Erythroblast (primary cell): ENCODE measurements around the gene EPSTI1.
A peak's percentile ranks its signal among the peaks of the same experiment; 100 is the strongest.
"Not testable (repeated sequence)": the region's sequence is repeated elsewhere in the genome, so short reads cannot be mapped to it uniquely, and the experiment has no call there.

Experiments used
- DNase-seq, 2 experiments: peaks; one replicate each; lab custom pipeline; 2025; lab: John Stamatoyannopoulos, UW
- GATA1 ChIP-seq: IDR thresholded peaks from 2 replicates; pipeline ENCODE4 v1.6.1; 2011; ENCODE audit warnings: low read depth, mild to moderate bottlenecking, control low read depth, low read length, moderate library complexity
- POLR2A ChIP-seq: IDR thresholded peaks from 2 replicates; pipeline ENCODE4 v1.6.1; 2011; ENCODE audit warnings: mild to moderate bottlenecking, low read length

EPSTI1 gene, protein sequence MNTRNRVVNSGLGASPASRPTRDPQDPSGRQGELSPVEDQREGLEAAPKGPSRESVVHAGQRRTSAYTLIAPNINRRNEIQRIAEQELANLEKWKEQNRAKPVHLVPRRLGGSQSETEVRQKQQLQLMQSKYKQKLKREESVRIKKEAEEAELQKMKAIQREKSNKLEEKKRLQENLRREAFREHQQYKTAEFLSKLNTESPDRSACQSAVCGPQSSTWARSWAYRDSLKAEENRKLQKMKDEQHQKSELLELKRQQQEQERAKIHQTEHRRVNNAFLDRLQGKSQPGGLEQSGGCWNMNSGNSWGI

DNA sequence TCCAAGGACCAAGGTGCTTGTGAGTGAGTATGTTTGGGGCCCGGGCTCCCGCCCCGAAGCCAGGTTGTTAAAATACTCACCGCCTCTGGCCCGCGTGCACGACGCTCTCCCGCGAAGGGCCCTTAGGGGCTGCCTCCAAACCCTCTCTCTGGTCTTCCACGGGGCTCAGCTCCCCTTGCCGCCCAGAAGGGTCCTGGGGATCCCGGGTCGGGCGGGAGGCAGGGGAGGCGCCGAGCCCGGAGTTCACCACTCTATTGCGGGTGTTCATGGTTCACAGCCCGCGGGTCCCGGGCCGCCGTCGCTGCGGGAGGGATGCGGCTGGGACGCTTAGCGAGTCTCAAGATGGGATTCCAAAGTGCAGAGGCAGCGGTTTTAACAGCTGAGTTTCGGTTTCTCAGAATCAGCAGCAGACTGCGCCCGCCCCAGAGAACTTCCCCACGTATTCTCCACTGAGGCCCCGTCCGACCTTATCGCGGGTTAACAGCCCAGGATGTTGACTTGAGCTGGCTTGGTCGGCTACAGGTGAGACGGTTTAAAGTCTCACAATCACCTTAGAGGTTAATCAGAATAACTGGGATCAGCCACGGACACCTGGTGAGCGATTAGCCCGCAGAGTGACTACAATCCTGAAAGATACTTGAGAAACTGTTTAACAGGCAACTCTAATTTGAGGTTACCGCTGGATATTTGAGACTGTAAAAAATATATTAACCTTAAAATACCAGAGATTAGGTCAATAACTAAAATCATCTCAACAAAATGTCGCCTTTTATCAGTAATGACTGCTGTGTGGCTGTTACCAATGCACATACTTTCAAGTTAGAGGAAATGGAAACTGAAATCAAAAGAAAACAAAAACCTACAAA, at the start of gene EPSTI1:
Gene EPSTI1 (minus strand): TSS at position 344 of the 866 bp plus-strand sequence. CDS start 76 bp downstream, at position 268.
- peak; percentile 79 to 80 for DNase-seq

GRCh38 chr13:43041369-43041921, 49.4 kb upstream of the EPSTI1 start:
- no peak for DNase-seq
- no peak for TF ChIP-seq POLR2A
- no peak for TF ChIP-seq GATA1

More for the DNA sequence above, at the start of gene EPSTI1:
- TF ChIP-seq POLR2A (peak; percentile 41), GATA1 (no peak)

GRCh38 chr13:43040581-43041368, 48.7 kb upstream of the EPSTI1 start:
- not testable (repeated sequence) for DNase-seq

DNA sequence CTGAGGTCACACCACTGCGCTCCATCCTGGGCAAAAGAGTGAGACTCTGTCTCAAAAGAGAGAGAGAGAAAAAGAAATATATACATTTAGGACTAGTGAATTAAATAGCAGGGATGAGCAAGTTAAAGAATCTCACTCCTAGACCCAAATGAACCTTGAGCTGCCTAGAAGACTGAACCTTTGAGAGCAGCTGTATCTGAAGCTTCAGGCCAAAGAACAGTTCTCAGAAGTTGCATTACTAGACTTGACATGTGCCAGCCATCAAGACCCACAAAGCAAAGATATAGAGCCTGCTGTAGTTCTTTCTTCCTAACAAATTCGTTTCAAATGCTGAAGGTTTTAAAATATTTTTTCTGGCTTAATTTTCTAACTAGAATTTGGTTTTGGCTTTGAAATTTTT, 47.9 kb upstream of the EPSTI1 start:
- TF ChIP-seq POLR2A (no peak), GATA1 (no peak)
- DNase-seq: no peak

DNA sequence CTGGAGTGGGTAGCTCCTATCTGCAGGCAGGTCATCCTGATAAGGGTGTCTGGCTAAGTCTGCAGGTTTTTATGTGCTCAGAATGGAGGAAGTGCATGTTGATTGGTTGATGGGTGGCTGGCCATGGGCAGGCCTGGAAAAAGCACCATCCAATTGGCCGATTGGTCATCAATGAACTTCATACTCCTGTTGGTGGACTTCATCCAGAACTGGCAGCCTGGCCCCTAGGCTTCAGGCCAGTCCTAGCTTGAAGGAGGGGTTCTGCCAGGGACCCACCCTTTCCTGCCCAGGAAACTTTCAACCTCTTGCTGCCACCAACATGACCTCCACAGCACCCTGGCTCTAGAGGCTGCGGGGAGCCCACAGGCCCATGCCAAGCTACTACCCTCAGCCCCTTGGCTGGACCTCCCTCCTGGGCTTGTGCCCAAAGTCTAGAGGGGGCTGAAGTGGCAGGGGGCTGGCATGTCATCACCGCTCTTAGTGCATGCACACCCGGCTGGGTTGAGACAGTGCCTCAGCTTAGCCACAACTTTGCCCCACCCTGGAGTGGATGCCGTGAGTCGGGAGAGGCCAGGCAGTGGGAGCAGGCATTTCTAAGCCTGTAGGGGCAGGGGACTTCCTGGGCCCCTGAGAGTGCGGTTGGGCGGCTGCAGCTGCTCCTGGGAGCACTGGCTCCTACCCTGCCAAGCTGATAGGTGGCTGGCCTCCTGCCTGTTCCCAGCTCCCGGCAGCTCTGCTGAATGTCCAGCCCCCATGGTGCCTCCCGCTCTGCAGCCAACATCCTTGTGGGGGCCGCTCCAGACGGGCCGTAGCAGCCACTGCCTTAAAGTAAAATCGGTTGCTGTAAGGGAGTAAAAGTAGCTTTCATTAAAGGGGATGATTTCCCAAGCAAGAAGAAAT, 44.6 kb upstream of the EPSTI1 start:
- no peak for TF ChIP-seq GATA1
- no peak for TF ChIP-seq POLR2A
- peak in 1 of 2 experiments; percentile 34 for DNase-seq

GRCh38 chr13:43033038-43033437, 41.0 kb upstream of the EPSTI1 start:
- no peak for DNase-seq
- TF ChIP-seq GATA1 (no peak), POLR2A (no peak)

GRCh38 chr13:43031881-43032280, 39.8 kb upstream of the EPSTI1 start:
- no peak for TF ChIP-seq GATA1
- no peak for TF ChIP-seq POLR2A

DNA sequence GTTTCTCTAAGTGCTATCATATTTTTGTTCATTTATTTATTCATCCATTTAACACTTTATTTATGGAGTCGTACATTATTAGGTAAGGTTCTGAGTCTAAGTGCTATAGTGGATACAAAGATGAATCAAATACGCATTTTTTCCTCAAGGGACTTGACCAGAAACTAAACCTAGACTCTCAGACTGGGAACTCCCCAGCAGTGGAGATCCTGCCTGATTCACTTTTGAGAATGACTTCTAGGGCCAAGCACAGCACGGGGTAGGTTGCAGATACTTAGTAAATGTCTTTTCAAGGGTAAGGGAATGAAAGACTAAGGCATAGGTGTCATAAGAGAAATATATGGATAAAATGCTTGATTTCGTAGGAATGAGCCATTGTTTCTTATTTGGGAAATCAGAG, 38.5 kb upstream of the EPSTI1 start:
- no peak for TF ChIP-seq POLR2A
- TF ChIP-seq GATA1: no peak
- DNase-seq: no peak

More at GRCh38 chr13:43031881-43032280, 39.8 kb upstream of the EPSTI1 start:
- no peak for DNase-seq

DNA sequence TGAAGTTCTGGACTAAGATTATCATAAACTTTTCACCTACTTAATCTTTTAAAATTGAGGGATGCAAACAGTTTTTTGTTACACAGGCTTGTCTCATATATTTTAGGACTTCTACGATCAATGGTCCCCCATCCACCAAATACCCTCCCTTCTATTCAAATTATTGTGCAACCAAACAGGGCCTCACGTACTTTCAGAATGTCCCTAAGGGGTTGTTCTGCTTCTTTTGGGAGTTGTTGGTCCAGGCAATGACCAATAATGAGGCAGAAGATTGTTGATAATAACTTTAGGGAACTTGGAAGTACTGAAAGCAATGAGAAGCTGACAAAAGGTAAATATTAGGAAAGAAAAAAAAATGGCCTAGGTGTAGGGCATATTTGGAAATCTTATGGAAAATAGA, 34.2 kb upstream of the EPSTI1 start:
- no peak for DNase-seq
- TF ChIP-seq POLR2A (no peak), GATA1 (no peak)

- DNase-seq: peak; percentile 72 to 78
- TF ChIP-seq POLR2A (peak; percentile 82), GATA1 (no peak)
These were observed 31.4 kb upstream of the EPSTI1 start, which contains the start of gene DNAJC15 for GRCh38 chr13:43023289-43023963. Gene DNAJC15, plus strand, starts transcription at chr13:43023586. Its CDS starts 41 bp downstream, at chr13:43023627.

DNA sequence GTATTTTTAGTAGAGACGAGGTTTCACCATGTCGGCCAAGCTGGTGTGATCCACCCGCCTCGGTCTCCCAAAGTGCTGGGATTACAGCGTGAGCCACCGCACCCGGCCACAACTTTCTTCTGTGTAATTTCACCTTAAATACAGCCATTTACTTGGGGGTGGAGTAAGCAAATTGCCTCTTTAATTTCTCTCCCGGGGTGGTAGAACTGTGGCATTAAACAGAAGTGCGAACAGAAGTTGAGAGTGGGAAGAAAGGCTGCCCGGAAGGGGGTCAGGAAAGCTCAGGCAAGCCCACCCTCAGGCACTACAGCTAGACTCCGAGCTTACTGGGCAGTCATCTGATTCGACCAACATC, 30.9 kb upstream of the EPSTI1 start:
- TF ChIP-seq POLR2A (no peak), GATA1 (no peak)
- DNase-seq: no peak
